HepG2 (cell line): ENCODE data around the gene SMTNL2. TPM values are rescaled to one million over a fixed set of nuclear protein-coding genes. Genes with fewer than 3 reads are reported as not detected.

ENCODE experiments used
- ATAC-seq: fragments of 200-7000 bp; cut with Tn5 transposase; 3 replicates; pipeline ENCODE4 v1.9.1; 2020; ENCODE audit warnings: mild to moderate bottlenecking, moderate library complexity
- BruUV-seq: library from RNA; stranded (reverse); fragments of 400-500 nt; replicated peaks from 2 replicates; lab custom pipeline; 2021; lab: Mats Ljungman, UMichigan
- CTCF ChIA-PET: fragments of 300-600 bp; formaldehyde crosslinking; extraction: SDS; loops from one replicate; lab custom pipeline; 2021; ENCODE audit warnings: low total read pairs, inconsistent platforms, low intra/inter-chr PET ratio; lab: Yijun Ruan, JAX
- POLR2A ChIA-PET: fragments of 350-600 bp; sonication (Branson Sonifier 250); formaldehyde crosslinking; loops from one replicate; lab custom pipeline; 2020; ENCODE audit warnings: antibody characterized with exemption, inconsistent platforms; lab: Yijun Ruan, JAX
- DNase-seq: peaks from one replicate; pipeline ENCODE4 v3.0.0-alpha.2; 2015; ENCODE audit warnings: low spot score
- FAIRE-seq: peaks from 3 replicates; lab custom pipeline; 2011; peaks lifted over from hg19 to GRCh38; lab: Jason Lieb, UNC
- H2AFZ ChIP-seq: one replicate; pipeline ENCODE4 v1.6.1; 2011; ENCODE audit warnings: low read length, inconsistent platforms
- H3K27ac ChIP-seq: fragments of 300-600 bp; 3 replicates; pipeline ENCODE4 v1.8.0; 2011; ENCODE audit warnings: mixed run types, mild to moderate bottlenecking, mixed read lengths, low read length, inconsistent platforms; ENCODE audit not compliant: insufficient read depth; ENCODE audit errors: extremely low read length
- H3K27me3 ChIP-seq, 2 experiments: fragments of 200-600 bp in 1 of 2; 2 replicates in 1 of 2; 3 replicates in 1 of 2; pipeline versions ENCODE4 v1.6.0 to v1.8.0; 2011; ENCODE audit warnings: low read length in 2 of 2, mild to moderate bottlenecking in 2 of 2, moderate library complexity in 2 of 2, inconsistent platforms in 1 of 2; ENCODE audit not compliant: insufficient read depth in 2 of 2, control insufficient read depth in 1 of 2
- H3K36me3 ChIP-seq, 2 experiments: fragments of 200-600 bp in 1 of 2; replicated peaks in 1 of 2; 2 replicates in 1 of 2; 3 replicates in 1 of 2; pipeline versions ENCODE4 v1.5.1 to v1.8.0; 2011; ENCODE audit warnings: low read length in 2 of 2, inconsistent platforms in 1 of 2; ENCODE audit not compliant: insufficient read depth in 2 of 2, control insufficient read depth in 1 of 2
- H3K4me1 ChIP-seq: 2 replicates; pipeline ENCODE4 v1.5.1; 2012; ENCODE audit warnings: low read length, inconsistent platforms; ENCODE audit not compliant: insufficient read depth
- H3K4me2 ChIP-seq: 2 replicates; pipeline ENCODE4 v1.6.0; 2011; ENCODE audit warnings: low read depth, low read length, inconsistent platforms
- H3K4me3 ChIP-seq, 3 experiments: fragments of 200-600 bp in 1 of 3; sonication (generic), shearing (Covaris generic) in 1 of 3; replicated peaks in 1 of 3; 2 replicates each; pipeline ENCODE4 v1.5.1; 2011 to 2016; ENCODE audit warnings: low read length in 3 of 3, inconsistent platforms in 2 of 3, low read depth in 2 of 3, mild to moderate bottlenecking in 2 of 3, control low read depth in 1 of 3, mixed read lengths in 1 of 3; ENCODE audit not compliant: insufficient read depth in 1 of 3
- H3K79me2 ChIP-seq: one replicate; pipeline ENCODE4 v1.6.1; 2011; ENCODE audit warnings: low read length, inconsistent platforms; ENCODE audit not compliant: insufficient read depth
- H3K9ac ChIP-seq: 2 replicates; pipeline ENCODE4 v1.6.0; 2011; ENCODE audit warnings: mild to moderate bottlenecking, low read depth, low read length, inconsistent platforms; ENCODE audit not compliant: insufficient read depth
- H3K9me3 ChIP-seq: 2 replicates; pipeline ENCODE4 v1.5.1; 2012; ENCODE audit warnings: mild to moderate bottlenecking, low read length
- H4K20me1 ChIP-seq: 2 replicates; pipeline ENCODE4 v1.6.0; 2011; ENCODE audit warnings: inconsistent platforms, mild to moderate bottlenecking, low read length, moderate library complexity; ENCODE audit not compliant: insufficient read depth
- BRD4 ChIP-seq: sonication (generic); formaldehyde crosslinking; IDR thresholded peaks from 2 replicates; pipeline ENCODE4 v1.4.0; 2020; ENCODE audit warnings: missing genetic modification reagents
- ERF ChIP-seq: IDR thresholded peaks from 2 replicates; pipeline ENCODE4 v1.6.1; 2018; ENCODE audit warnings: missing biosample characterization, missing genetic modification reagents
- FOSL1 ChIP-seq: sonication (generic); formaldehyde crosslinking; IDR thresholded peaks from 2 replicates; pipeline ENCODE4 v1.9.0; 2021; ENCODE audit warnings: missing genetic modification reagents, borderline replicate concordance
- GPN1 ChIP-seq: sonication (generic); formaldehyde crosslinking; IDR thresholded peaks from 2 replicates; pipeline ENCODE4 v1.5.1; 2020; ENCODE audit warnings: missing genetic modification reagents, borderline replicate concordance
- KDM3A ChIP-seq: IDR thresholded peaks from 2 replicates; pipeline ENCODE4 v1.6.1; 2018; ENCODE audit warnings: low read depth, missing compliant biosample characterization
- MED13 ChIP-seq: sonication (generic); formaldehyde crosslinking; IDR thresholded peaks from 2 replicates; pipeline ENCODE4 v1.5.0; 2020; ENCODE audit warnings: missing genetic modification reagents
- MZF1 ChIP-seq: sonication (generic); formaldehyde crosslinking; IDR thresholded peaks from 2 replicates; pipeline ENCODE4 v1.8.1; 2023; ENCODE audit warnings: mild to moderate bottlenecking, missing genetic modification reagents, borderline replicate concordance
- NFKB2 ChIP-seq: sonication (generic); formaldehyde crosslinking; IDR thresholded peaks from 2 replicates; pipeline ENCODE4 v1.4.0; 2020; ENCODE audit warnings: missing genetic modification reagents, borderline replicate concordance
- PRPF4 ChIP-seq: fragments of 200-400 bp; formaldehyde crosslinking; IDR thresholded peaks from 2 replicates; pipeline ENCODE4 v1.6.1; 2016; ENCODE audit warnings: low read length, low read depth; ENCODE audit not compliant: poor library complexity, severe bottlenecking
- SKIL ChIP-seq: sonication (generic); formaldehyde crosslinking; IDR thresholded peaks from 2 replicates; pipeline ENCODE4 v1.8.0; 2022; ENCODE audit warnings: missing genetic modification reagents, mild to moderate bottlenecking, moderate library complexity, borderline replicate concordance
- TAF1 ChIP-seq: sonication (generic); formaldehyde crosslinking; IDR thresholded peaks from 2 replicates; pipeline ENCODE4 v1.4.0; 2020; ENCODE audit warnings: missing genetic modification reagents
- TRIM24 ChIP-seq: sonication (generic); formaldehyde crosslinking; IDR thresholded peaks from 2 replicates; pipeline ENCODE4 v1.8.0; 2022; ENCODE audit warnings: mild to moderate bottlenecking, missing genetic modification reagents
- YEATS2 ChIP-seq: sonication (generic); formaldehyde crosslinking; IDR thresholded peaks from 2 replicates; pipeline ENCODE4 v1.4.0; 2020; ENCODE audit warnings: missing genetic modification reagents, borderline replicate concordance
- ZNF20 ChIP-seq: sonication (generic); formaldehyde crosslinking; IDR thresholded peaks from 2 replicates; pipeline ENCODE4 v1.4.0; 2020; ENCODE audit warnings: mild to moderate bottlenecking, moderate library complexity, missing genetic modification reagents
- ZNF446 ChIP-seq: sonication (generic); formaldehyde crosslinking; IDR thresholded peaks from 2 replicates; pipeline ENCODE4 v1.5.0; 2020; ENCODE audit warnings: mild to moderate bottlenecking, missing genetic modification reagents
- ZNF562 ChIP-seq: sonication (generic); formaldehyde crosslinking; IDR thresholded peaks from 2 replicates; pipeline ENCODE4 v1.8.0; 2022; ENCODE audit warnings: missing genetic modification reagents, borderline replicate concordance
- ZNF670 ChIP-seq: sonication (generic); formaldehyde crosslinking; IDR thresholded peaks from 2 replicates; pipeline ENCODE4 v1.8.0; 2022; ENCODE audit warnings: mild to moderate bottlenecking, missing genetic modification reagents, borderline replicate concordance
- ZNF841 ChIP-seq: sonication (generic); formaldehyde crosslinking; IDR thresholded peaks from 2 replicates; pipeline ENCODE4 v1.8.1; 2023; ENCODE audit warnings: missing genetic modification reagents, borderline replicate concordance
- ZZZ3 ChIP-seq: sonication (generic); formaldehyde crosslinking; IDR thresholded peaks from 2 replicates; pipeline ENCODE4 v1.4.0; 2020; ENCODE audit warnings: missing genetic modification reagents, mild to moderate bottlenecking, borderline replicate concordance
- WGBS: methylation state at CpG from one replicate; pipeline ENCODE4 v1.1.6; 2017; ENCODE audit warnings: low lambda C conversion rate; 5-methylcytosine and 5-hydroxymethylcytosine counted together
- in situ Hi-C: cut with HindIII; loops from 2 replicates; pipeline ENCODE4 v1.10.0; 2017; ENCODE audit warnings: low pct_unique_long_range_greater_than_20kb; ENCODE audit not compliant: extremely low pct_ligation_motif_present
- intact Hi-C: fragments of 100-400 bp; cut with micrococcal nuclease; formaldehyde crosslinking; loops from one replicate; pipeline ENCODE4 v1.10.0; 2022; ENCODE audit not compliant: unreplicated experiment
- polyA plus RNA-seq, 8 experiments: library from polyadenylated mRNA; depleted of rRNA in 3 of 8; stranded (reverse) in 7 of 8; unstranded in 1 of 8; fragments of >200 nt; fragmentation: Illumina TruSeq in 4 of 8; extraction: Trizol in 4 of 8; gene quantifications; 2 replicates each; pipeline versions ENCODE4 v1.2.1 to v1.2.3, GENCODE V29; 2011 to 2016; ENCODE audit warnings: low read depth in 4 of 8, missing spikeins in 1 of 8, mixed read lengths in 1 of 8; ENCODE audit not compliant: insufficient read depth in 1 of 8
- total RNA-seq, 5 experiments: library from RNA; depleted of rRNA; stranded (reverse); fragments of >200 nt; fragmentation: Illumina TruSeq; extraction: Trizol; gene quantifications; 2 replicates each; pipeline ENCODE4 v1.2.3, GENCODE V29; 2016; ENCODE audit warnings: low read depth in 1 of 5

The SMTNL2 gene
- total and polyA plus RNA-seq, 2 of the 13 experiments (the other 11 are each of a cell fraction or from before 2014, with no cell fraction given): 0.41 to 5.1 TPM

- Histone ChIP-seq H3K27me3 (no peaks in the 10 kb centered on the region; a peak in 1 of 5 replicates), H3K9me3 (no peaks in the 10 kb centered on the region), H3K36me3 (no peaks in the 10 kb centered on the region), H2AFZ (no peak overlapping the region), H3K9ac (no peak overlapping the region), H3K4me3 (no peak overlapping the region), H4K20me1 (no peaks in the 10 kb centered on the region), H3K4me1 (peaks cover 9% of the 10 kb centered on the region), H3K79me2 (no peaks in the 10 kb centered on the region), H3K4me2 (no peak overlapping the region), H3K27ac (no peak overlapping the region)
- WGBS: 94% methylated on average over 14 of the region's 17 CpGs
- ChIA-PET CTCF (no interaction called here), POLR2A (no interaction called here)
- ATAC-seq: no peak
- no peak for FAIRE-seq
- TF ChIP-seq ZNF20: no peak
- no peak for TF ChIP-seq MED13 (CRISPR knock-in tag)
- no peak for TF ChIP-seq BRD4 (CRISPR knock-in tag)
- TF ChIP-seq FOSL1 (CRISPR knock-in tag): no peak
- no peak for TF ChIP-seq ERF
- no peak for TF ChIP-seq NFKB2 (CRISPR knock-in tag)
- TF ChIP-seq PRPF4: no peak
- no peak for TF ChIP-seq MZF1 (CRISPR knock-in tag)
- TF ChIP-seq KDM3A (CRISPR knock-in tag): no peak
- no peak for TF ChIP-seq ZNF670 (CRISPR knock-in tag)
- no peak for TF ChIP-seq GPN1 (CRISPR knock-in tag)
- no peak for TF ChIP-seq YEATS2 (CRISPR knock-in tag)
- no peak for TF ChIP-seq SKIL (CRISPR knock-in tag)
- TF ChIP-seq TRIM24 (CRISPR knock-in tag): no peak
- TF ChIP-seq ZNF841 (CRISPR knock-in tag): no peak
- TF ChIP-seq ZNF446: no peak
- TF ChIP-seq ZNF562 (CRISPR knock-in tag): no peak
- no peak for TF ChIP-seq TAF1 (CRISPR knock-in tag)
- TF ChIP-seq ZZZ3: no peak
- no TSS peak for BruUV-seq
- no peak for DNase-seq
- intact Hi-C loops (no loop called here), in situ Hi-C loops (no loop called here)
Observed at GRCh38 chr17:4617090-4617489, 32.8 kb downstream of the SMTNL2 start.
